Muscle layer of duodenum (tissue), 2 donors: ENCODE measurements around the gene SPATA9.
"Not testable (repeated sequence)": the region's sequence is repeated elsewhere in the genome, so short reads cannot be mapped to it uniquely, and the experiment has no call there.

Source experiments
- H3K27ac ChIP-seq: one replicate; pipeline ENCODE4 v1.7.0; 2013; ENCODE audit warnings: mild to moderate bottlenecking, low read length
- H3K27me3 ChIP-seq: one replicate; pipeline ENCODE4 v1.7.0; 2013; ENCODE audit warnings: low read depth, mild to moderate bottlenecking, control low read depth, low read length
- H3K36me3 ChIP-seq, 2 donors: one replicate each; pipeline ENCODE4 v1.7.0; 2013; ENCODE audit warnings: low read length in 2 of 2, control low read depth in 1 of 2, mild to moderate bottlenecking in 1 of 2; ENCODE audit not compliant: insufficient read depth in 2 of 2, control insufficient read depth in 1 of 2
- H3K4me1 ChIP-seq, 2 donors: one replicate each; pipeline ENCODE4 v1.7.0; 2013; ENCODE audit warnings: low read length in 2 of 2, mild to moderate bottlenecking in 2 of 2, control low read depth in 1 of 2, moderate library complexity in 1 of 2; ENCODE audit not compliant: insufficient read depth in 2 of 2, control insufficient read depth in 1 of 2
- H3K4me3 ChIP-seq, 2 donors: one replicate each; pipeline ENCODE4 v1.7.0; 2013; ENCODE audit warnings: low read length in 2 of 2, low read depth in 1 of 2, mild to moderate bottlenecking in 1 of 2
- H3K9me3 ChIP-seq, 2 donors: one replicate each; pipeline ENCODE4 v1.7.0; 2013; ENCODE audit warnings: low read length in 2 of 2, control low read depth in 1 of 2, mild to moderate bottlenecking in 1 of 2; ENCODE audit not compliant: control insufficient read depth in 1 of 2
- donor health status: healthy.

Gene SPATA9

DNA sequence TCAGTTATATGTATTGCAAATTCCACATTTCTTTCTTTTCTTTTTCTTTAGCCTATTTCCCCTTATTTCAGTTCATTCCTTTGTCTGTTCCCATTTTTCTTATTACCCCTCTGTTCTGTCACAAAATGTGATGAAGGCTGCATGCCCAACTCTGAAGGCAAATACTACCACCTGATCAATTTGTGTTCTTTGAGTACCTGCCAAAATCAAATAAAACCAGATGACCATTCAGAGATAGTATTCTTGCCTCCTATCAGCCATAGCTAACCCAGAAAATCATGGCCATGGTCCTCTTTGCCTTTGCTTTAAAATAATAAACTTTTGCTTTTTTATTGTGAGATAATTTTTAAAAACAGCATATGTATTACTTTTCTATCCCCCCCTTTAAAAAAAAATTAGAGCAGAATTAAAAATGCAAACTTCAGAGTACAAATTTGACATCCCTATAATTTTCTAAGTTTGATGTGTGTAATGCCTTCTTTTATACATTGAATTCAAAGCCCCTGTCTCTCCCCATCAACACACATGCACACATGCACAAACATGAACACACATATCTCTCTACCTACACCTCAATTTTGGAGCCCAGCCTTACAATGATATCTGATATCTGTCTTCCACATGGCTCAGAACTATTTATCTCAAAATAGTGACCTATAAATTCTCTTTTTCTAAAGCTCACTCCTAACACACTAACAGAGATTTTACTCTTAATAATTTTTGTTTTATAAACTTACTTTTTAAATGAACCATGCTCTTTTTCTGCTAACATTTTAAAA, 32.8 kb downstream of the SPATA9 start:
- no peaks in the 10 kb centered on the region for H3K4me1 ChIP-seq
- H3K27me3 ChIP-seq: no peaks in the 10 kb centered on the region
- no peak overlapping the region for H3K4me3 ChIP-seq
- no peak overlapping the region for H3K27ac ChIP-seq
- peaks cover 0 to 5% of the 10 kb centered on the region in 2 donors for H3K36me3 ChIP-seq
- no peaks in the 10 kb centered on the region for H3K9me3 ChIP-seq

DNA sequence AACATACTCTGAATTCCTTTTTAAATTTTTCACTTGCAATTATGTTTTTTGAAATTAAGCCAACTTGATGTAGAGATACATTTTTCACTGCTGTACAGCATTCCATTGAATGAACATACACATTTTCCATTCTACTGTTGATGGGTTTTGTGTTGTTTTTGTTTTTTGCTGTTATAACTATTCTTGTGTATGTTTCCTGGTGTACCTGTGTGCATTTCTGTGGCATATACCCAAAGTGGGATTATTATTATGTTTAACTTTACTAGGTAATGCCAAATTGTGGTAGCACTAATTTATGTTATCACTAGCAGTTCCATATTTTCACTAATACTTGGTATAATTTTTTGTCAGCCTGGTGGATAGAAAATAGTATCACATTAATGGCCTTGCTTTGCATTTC, 33.5 kb downstream of the SPATA9 start:
- Histone ChIP-seq H3K4me3 (no peak overlapping the region), H3K27me3 (no peaks in the 10 kb centered on the region), H3K4me1 (no peaks in the 10 kb centered on the region), H3K9me3 (no peaks in the 10 kb centered on the region), H3K36me3 (peaks cover 0 to 5% of the 10 kb centered on the region in 2 donors), H3K27ac (no peak overlapping the region)

- H3K9me3 ChIP-seq: no peaks in the 10 kb centered on the region
- H3K4me3 ChIP-seq: peak overlapping the region in 1 of 2 donors; percentile 72
- peak overlapping the region; percentile 83 for H3K27ac ChIP-seq
- H3K36me3 ChIP-seq: peaks cover 0 to 4% of the 10 kb centered on the region in 2 donors
- H3K27me3 ChIP-seq: no peaks in the 10 kb centered on the region
- H3K4me1 ChIP-seq: no peaks in the 10 kb centered on the region
Observed at GRCh38 chr5:95647886-95648860, 34.6 kb downstream of the SPATA9 start.

- Histone ChIP-seq H3K36me3 (no peaks in the 10 kb centered on the region), H3K4me3 (peak within 1 kb of the TSS; percentile 64 to 72)
Observed at GRCh38 chr5:95646569-95647431, 36.0 kb downstream of the SPATA9 start, which contains the start of gene RFESD. RFESD (plus strand) TSS chr5:95646777; CDS start chr5:95652272, 5,495 bp downstream.

DNA sequence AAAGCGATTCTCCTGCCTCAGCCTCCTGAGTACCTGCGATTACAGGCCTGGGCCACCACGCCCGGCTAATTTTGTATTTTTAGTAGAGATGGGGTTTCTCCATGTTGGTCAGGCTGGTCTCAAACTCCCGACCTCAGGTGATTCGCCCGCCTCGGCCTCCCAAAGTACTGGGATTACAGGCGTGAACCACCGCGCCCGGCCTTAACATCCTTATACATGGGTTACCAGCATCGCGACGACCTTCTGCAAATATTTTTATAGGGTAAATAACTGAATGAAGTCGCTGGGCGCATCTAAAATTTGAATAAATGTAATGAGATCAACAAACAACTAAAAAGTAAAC, 36.6 kb downstream of the SPATA9 start:
- H3K4me1 ChIP-seq, H3K36me3 ChIP-seq, H3K27me3 ChIP-seq, H3K27ac ChIP-seq, H3K9me3 ChIP-seq: not testable (repeated sequence)
- peak overlapping the region; percentile 64 to 72 for H3K4me3 ChIP-seq

More at GRCh38 chr5:95646569-95647431, 36.0 kb downstream of the SPATA9 start, which contains the start of gene RFESD:
- peak within 1 kb of the TSS; percentile 83 for H3K27ac ChIP-seq
- no peaks in the 10 kb centered on the region for H3K27me3 ChIP-seq
- H3K9me3 ChIP-seq: no peaks in the 10 kb centered on the region
- no peaks in the 10 kb centered on the region for H3K4me1 ChIP-seq

DNA sequence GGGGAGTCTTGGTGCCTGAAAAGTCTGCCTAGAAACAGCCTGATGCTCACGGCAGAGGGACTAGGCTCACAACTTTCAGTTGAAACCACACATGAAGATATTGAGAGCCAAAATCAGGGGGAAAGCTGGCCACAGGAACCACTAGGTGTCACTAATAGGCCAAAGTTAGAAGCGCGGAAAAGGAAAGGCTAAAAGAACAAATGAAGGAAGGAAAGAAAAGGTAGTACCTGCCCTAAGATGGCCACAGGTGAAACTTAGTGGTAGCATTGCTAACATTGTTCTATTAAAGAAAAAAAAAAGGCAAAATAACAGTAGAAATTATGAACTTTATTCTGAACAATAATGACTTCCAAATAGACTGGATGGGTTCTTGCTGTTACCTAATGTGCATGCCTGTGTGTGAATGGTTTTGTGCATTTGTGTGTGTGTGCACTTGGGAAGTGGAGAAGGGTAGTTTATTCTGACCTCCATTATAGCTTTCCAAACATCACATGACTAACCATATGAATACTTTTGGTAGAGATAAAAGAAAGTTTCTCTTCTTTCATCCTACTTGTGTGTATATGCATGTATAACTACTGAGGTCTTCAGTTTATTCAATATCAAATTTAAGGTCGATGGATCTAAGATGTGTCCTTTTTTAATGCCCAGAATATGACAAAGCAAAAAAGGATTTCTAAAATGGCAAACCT, 38.3 kb downstream of the SPATA9 start:
- Histone ChIP-seq H3K27ac (no peak overlapping the region), H3K27me3 (no peaks in the 10 kb centered on the region), H3K4me1 (no peaks in the 10 kb centered on the region), H3K36me3 (no peaks in the 10 kb centered on the region), H3K9me3 (no peaks in the 10 kb centered on the region), H3K4me3 (no peak overlapping the region)

GRCh38 chr5:95643152-95643551, 39.6 kb downstream of the SPATA9 start:
- Histone ChIP-seq H3K4me3 (no peak overlapping the region), H3K27ac (no peak overlapping the region), H3K27me3 (no peaks in the 10 kb centered on the region), H3K36me3 (no peaks in the 10 kb centered on the region), H3K9me3 (no peaks in the 10 kb centered on the region), H3K4me1 (no peaks in the 10 kb centered on the region)

- H3K4me1 ChIP-seq: no peaks in the 10 kb centered on the region
- no peak overlapping the region for H3K27ac ChIP-seq
- H3K9me3 ChIP-seq: no peaks in the 10 kb centered on the region
- H3K27me3 ChIP-seq: no peaks in the 10 kb centered on the region
- H3K36me3 ChIP-seq: no peaks in the 10 kb centered on the region
- H3K4me3 ChIP-seq: no peak overlapping the region
Observed at GRCh38 chr5:95641741-95642220, 41.0 kb downstream of the SPATA9 start.

GRCh38 chr5:95638632-95639031, 44.2 kb downstream of the SPATA9 start:
- no peaks in the 10 kb centered on the region for H3K27me3 ChIP-seq
- H3K9me3 ChIP-seq: no peaks in the 10 kb centered on the region
- H3K4me1 ChIP-seq: no peaks in the 10 kb centered on the region
- H3K36me3 ChIP-seq: no peaks in the 10 kb centered on the region
- H3K4me3 ChIP-seq: no peak overlapping the region
- no peak overlapping the region for H3K27ac ChIP-seq

DNA sequence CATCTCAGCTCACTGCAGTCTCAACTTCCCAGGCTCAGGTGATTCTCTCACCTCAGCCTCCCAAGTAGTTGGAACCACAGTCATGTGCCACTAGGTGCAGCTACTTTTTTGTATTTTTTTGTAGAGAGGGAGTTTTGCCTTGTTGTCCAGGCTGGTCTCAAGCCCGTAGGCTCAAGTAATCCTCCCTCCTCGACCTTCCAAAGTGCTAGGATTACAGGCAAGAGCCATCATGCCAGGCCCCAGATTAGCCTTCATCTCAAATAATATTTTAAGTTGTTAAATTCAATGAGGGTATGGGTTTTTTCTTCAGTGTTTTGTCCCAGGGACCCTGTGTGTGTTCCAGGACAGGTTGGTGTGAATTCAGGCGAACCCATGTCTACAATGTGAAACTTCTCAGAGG, 48.7 kb downstream of the SPATA9 start:
- H3K4me1 ChIP-seq: no peaks in the 10 kb centered on the region
- H3K4me3 ChIP-seq: no peak overlapping the region
- H3K27me3 ChIP-seq: no peaks in the 10 kb centered on the region
- H3K36me3 ChIP-seq: no peaks in the 10 kb centered on the region
- no peaks in the 10 kb centered on the region for H3K9me3 ChIP-seq
- H3K27ac ChIP-seq: no peak overlapping the region
